GM12878 (cell line): Measurements from ENCODE around the gene COL9A3. TPM values are rescaled to one million over a fixed set of nuclear protein-coding genes. Genes with fewer than 3 reads are reported as not detected.

Experiments used
- ATAC-seq: fragments of 200-7000 bp; cut with Tn5 transposase; 3 replicates; pipeline ENCODE4 v1.9.1; 2020; ENCODE audit warnings: mild to moderate bottlenecking, moderate library complexity
- BruUV-seq: library from RNA; stranded (reverse); fragments of 400-500 nt; replicated peaks from 2 replicates; lab custom pipeline; 2021; lab: Mats Ljungman, UMichigan
- CTCF ChIA-PET: fragments of 300-600 bp; sonication (Branson Sonifier 250); formaldehyde crosslinking; extraction: SDS; loops from one replicate; lab custom pipeline; 2021; ENCODE audit warnings: inconsistent platforms; lab: Yijun Ruan, JAX
- POLR2A ChIA-PET: fragments of 350-600 bp; formaldehyde crosslinking; extraction: SDS; loops from one replicate; lab custom pipeline; 2021; ENCODE audit warnings: inconsistent platforms; lab: Charles Lee
- RAD21 ChIA-PET: fragments of 300-600 bp; sonication (Branson Sonifier 250); formaldehyde crosslinking; loops from one replicate; lab custom pipeline; 2023; ENCODE audit warnings: antibody characterized with exemption; ENCODE audit not compliant: unreplicated experiment; lab: Charles Lee
- SMC1A ChIA-PET: fragments of 300-600 bp; sonication (Branson Sonifier 250); formaldehyde crosslinking; loops from one replicate; lab custom pipeline; 2023; ENCODE audit not compliant: unreplicated experiment, uncharacterized antibody; lab: Charles Lee
- DNase-seq: peaks from one replicate; pipeline ENCODE4 v3.0.0-alpha.2; 2011; ENCODE audit warnings: low read depth, low spot score
- FAIRE-seq: peaks from 3 replicates; lab custom pipeline; 2011; peaks lifted over from hg19 to GRCh38; lab: Jason Lieb, UNC
- H2AFZ ChIP-seq: 2 replicates; pipeline ENCODE4 v1.6.0; 2011; ENCODE audit warnings: low read depth, low read length, control low read depth; ENCODE audit not compliant: control insufficient read depth
- H3K27ac ChIP-seq: 2 replicates; pipeline ENCODE4 v1.5.1; 2011; ENCODE audit warnings: control low read depth; ENCODE audit not compliant: control insufficient read depth, insufficient read depth
- H3K27me3 ChIP-seq, 2 experiments: replicated peaks in 1 of 2; 2 replicates each; pipeline versions ENCODE4 v1.6.0 to v1.6.1; 2011; ENCODE audit warnings: low read length in 1 of 2; ENCODE audit not compliant: control insufficient read depth in 2 of 2, insufficient read depth in 2 of 2
- H3K36me3 ChIP-seq, 2 experiments: 2 replicates each; pipeline ENCODE4 v1.5.1; 2011; ENCODE audit warnings: low read length in 1 of 2; ENCODE audit not compliant: control insufficient read depth in 2 of 2, insufficient read depth in 2 of 2
- H3K4me1 ChIP-seq: 2 replicates; pipeline ENCODE4 v1.6.1; 2011; ENCODE audit warnings: mild to moderate bottlenecking, low read length, moderate library complexity, mixed read lengths; ENCODE audit not compliant: control insufficient read depth, insufficient read depth
- H3K4me2 ChIP-seq: 2 replicates; pipeline ENCODE4 v1.6.0; 2011; ENCODE audit warnings: control low read depth; ENCODE audit not compliant: control insufficient read depth, insufficient read depth
- H3K4me3 ChIP-seq: fragments of 200-600 bp; sonication (generic); 2 replicates; pipeline ENCODE4 v1.5.1; 2016
- H3K79me2 ChIP-seq: 2 replicates; pipeline ENCODE4 v1.6.0; 2011; ENCODE audit warnings: low read length; ENCODE audit not compliant: control insufficient read depth, insufficient read depth
- H3K9ac ChIP-seq: 2 replicates; pipeline ENCODE4 v1.8.0; 2011; ENCODE audit warnings: low read length, control low read depth, mixed read lengths; ENCODE audit not compliant: control insufficient read depth, insufficient read depth
- H3K9me3 ChIP-seq: replicated peaks from 3 replicates; pipeline ENCODE4 v1.5.1; 2011; ENCODE audit warnings: mild to moderate bottlenecking, low read length; ENCODE audit not compliant: control insufficient read depth, insufficient read depth
- H4K20me1 ChIP-seq: 2 replicates; pipeline ENCODE4 v1.6.0; 2011; ENCODE audit not compliant: control insufficient read depth, insufficient read depth
- POLR2A ChIP-seq: IDR thresholded peaks from 2 replicates; pipeline ENCODE4 v1.6.1; 2011; ENCODE audit warnings: low read depth, mild to moderate bottlenecking, low read length
- STAT1 ChIP-seq: fragments of 450-650 bp; conservative IDR thresholded peaks from 2 replicates; pipeline ENCODE4 v1.6.1; 2014; ENCODE audit warnings: antibody characterized with exemption, mild to moderate bottlenecking
- WGBS: methylation state at CpG from one replicate; pipeline ENCODE4 v1.1.6; 2016; ENCODE audit warnings: low lambda C conversion rate; ENCODE audit not compliant: insufficient replicate concordance, insufficient coverage; ENCODE audit errors: missing lambda C conversion rate; 5-methylcytosine and 5-hydroxymethylcytosine counted together
- in situ Hi-C: fragments of 300-500 bp; cut with MboI; formaldehyde crosslinking; loops from 9 replicates; pipeline ENCODE4 v1.14.3; 2018; ENCODE audit warnings: mixed read lengths
- intact Hi-C: fragments of 100-400 bp; cut with micrococcal nuclease; formaldehyde crosslinking; loops from one replicate; pipeline ENCODE4 v1.14.2; 2022; ENCODE audit not compliant: unreplicated experiment
- polyA plus RNA-seq, 11 experiments: library from polyadenylated mRNA; depleted of rRNA in 4 of 11; unstranded in 6 of 11; stranded (reverse) in 5 of 11; fragments of >200 nt; fragmentation: Nextera tagmentation in 4 of 11; fragmentation: Illumina TruSeq in 1 of 11; extraction: Ambion mirVana in 4 of 11; extraction: Trizol in 1 of 11; gene quantifications; 1 replicate in 1 of 11; 2 replicates in 10 of 11; pipeline versions ENCODE4 v1.2.1 to v1.2.3, GENCODE V29; 2011 to 2016; ENCODE audit warnings: inconsistent platforms in 2 of 11, missing spikeins in 2 of 11, low read depth in 1 of 11
- total RNA-seq, 4 experiments: library from RNA; depleted of rRNA in 3 of 4; stranded (reverse); fragments of >200 nt in 3 of 4; fragmentation: Illumina TruSeq in 1 of 4; extraction: Trizol in 1 of 4; gene quantifications; 2 replicates each; pipeline versions ENCODE4 v1.2.1 to v1.2.3, GENCODE V29; 2013 to 2021
- TF ChIP-seq, protein P1 (sequence below): fragments of 450-650 bp; IDR thresholded peaks from 2 replicates; pipeline ENCODE4 v1.6.1; 2016; ENCODE audit warnings: mild to moderate bottlenecking

The COL9A3 gene
- total and polyA plus RNA-seq, 10 of the 15 experiments (the other 5 are each of a cell fraction or from before 2014, with no cell fraction given), result 0.09 to 1.7 (median 0.63) TPM; not detected in 1

DNA sequence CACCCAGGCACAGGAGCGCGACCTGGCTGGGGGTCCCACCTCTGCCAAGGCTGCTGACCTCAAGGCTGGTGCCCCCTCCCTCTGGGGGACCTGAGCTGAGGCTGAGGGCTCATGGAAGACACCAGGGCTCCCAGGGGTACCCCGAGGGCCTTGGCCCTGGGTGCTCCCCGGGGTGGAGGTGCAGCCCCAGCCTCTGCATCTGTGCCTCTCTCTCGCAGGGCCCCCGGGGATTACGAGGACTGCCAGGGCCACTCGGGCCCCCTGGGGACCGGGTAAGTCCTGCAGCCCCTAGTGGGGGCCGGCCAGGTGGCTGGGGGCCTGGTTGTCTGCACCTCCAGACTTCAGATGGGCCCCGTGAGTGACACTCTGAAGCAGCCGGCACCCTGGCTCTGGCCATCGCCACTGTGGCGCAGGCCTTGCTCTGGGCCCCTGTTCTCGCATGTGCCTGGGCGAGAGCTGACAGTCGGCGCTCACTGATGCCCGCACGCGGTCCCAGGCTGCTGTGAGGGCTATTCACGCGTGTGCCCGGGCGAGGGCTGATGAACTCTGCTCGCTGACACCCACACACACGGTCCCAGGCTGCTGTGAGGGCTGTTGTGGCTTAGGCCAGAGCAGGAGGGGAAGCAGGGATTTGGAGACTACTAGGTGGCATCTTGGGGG is 9.3 kb downstream of the COL9A3 start:
- DNase-seq (no peak), ATAC-seq (peak; percentile 27), FAIRE-seq (no peak)
- Histone ChIP-seq H3K4me1 (0 out of 2 replicates have a peak, but pooled peaks cover 2% of the 10 kb centered on the region), H3K27me3 (no peaks in the 10 kb centered on the region), H3K4me3 (no peak overlapping the region), H3K27ac (no peak overlapping the region), H3K79me2 (no peaks in the 10 kb centered on the region), H3K36me3 (no peaks in the 10 kb centered on the region), H3K4me2 (no peak overlapping the region), H2AFZ (no peak overlapping the region), H4K20me1 (no peaks in the 10 kb centered on the region), H3K9me3 (no peaks in the 10 kb centered on the region), H3K9ac (no peak overlapping the region)
- intact Hi-C loops, result no loop called here
- ChIA-PET SMC1A (no interaction called here), POLR2A (interaction anchor here (0.5 kb wide), 1 partner anchor 148 kb away, joined by 4 read pairs; no protein-coding TSS in a partner anchor), RAD21 (no interaction called here), CTCF (no interaction called here)
- in situ Hi-C loops, result loop anchor here (5.0 kb wide), 1 partner anchor 49 kb away; no protein-coding TSS in a partner anchor
- BruUV-seq, result no TSS peak
- TF ChIP-seq, protein P1, sequence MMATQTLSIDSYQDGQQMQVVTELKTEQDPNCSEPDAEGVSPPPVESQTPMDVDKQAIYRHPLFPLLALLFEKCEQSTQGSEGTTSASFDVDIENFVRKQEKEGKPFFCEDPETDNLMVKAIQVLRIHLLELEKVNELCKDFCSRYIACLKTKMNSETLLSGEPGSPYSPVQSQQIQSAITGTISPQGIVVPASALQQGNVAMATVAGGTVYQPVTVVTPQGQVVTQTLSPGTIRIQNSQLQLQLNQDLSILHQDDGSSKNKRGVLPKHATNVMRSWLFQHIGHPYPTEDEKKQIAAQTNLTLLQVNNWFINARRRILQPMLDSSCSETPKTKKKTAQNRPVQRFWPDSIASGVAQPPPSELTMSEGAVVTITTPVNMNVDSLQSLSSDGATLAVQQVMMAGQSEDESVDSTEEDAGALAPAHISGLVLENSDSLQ, result peak; percentile 12; the same call in 1 of the 2 replicates
- TF ChIP-seq STAT1, result no peak
- 10% methylated on average over 27 of the region's 27 CpGs for WGBS

DNA sequence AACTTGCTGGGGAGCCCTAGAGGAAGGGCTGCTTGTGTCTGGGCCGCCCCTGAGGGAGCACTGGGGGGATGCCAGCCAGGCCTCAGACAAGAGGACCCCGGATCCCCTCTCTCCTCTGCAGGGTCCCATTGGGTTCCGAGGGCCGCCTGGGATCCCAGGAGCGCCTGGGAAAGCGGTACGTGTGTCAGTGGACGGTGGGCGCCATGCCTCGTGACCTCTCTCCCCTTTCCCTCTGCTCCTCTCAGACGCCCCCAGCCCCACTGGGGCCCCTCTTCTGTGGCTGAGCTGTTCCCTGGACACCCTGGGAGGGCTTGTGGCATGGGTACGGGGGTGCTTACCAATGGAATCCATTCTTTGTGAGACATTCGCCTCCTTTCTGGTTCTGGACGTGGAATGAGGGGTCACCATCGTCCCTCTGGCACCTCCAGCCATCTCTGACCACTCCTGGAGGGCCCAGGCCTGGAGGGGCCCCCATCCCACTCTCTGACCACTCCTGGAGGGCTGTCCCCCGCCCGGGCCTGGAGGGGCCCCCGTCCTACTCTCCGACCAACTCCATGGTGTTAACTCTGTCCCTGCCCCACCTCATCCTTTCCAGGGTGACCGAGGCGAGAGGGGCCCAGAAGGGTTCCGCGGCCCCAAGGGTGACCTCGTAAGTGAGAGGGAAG is 9.9 kb downstream of the COL9A3 start:
- in situ Hi-C loops, result loop anchor here (5.0 kb wide), 1 partner anchor 49 kb away; no protein-coding TSS in a partner anchor
- CTCF ChIA-PET, result no interaction called here
- peaks cover 4% of the 10 kb centered on the region; the same call in 1 of the 2 replicates for H3K4me1 ChIP-seq
- no peaks in the 10 kb centered on the region for H3K79me2 ChIP-seq
- ATAC-seq (no peak), DNase-seq (no peak), FAIRE-seq (no peak)
- WGBS, result 55% methylated on average over 21 of the region's 24 CpGs
- BruUV-seq, result no TSS peak
- no peaks in the 10 kb centered on the region for H3K9me3 ChIP-seq
- H3K36me3 ChIP-seq, result no peaks in the 10 kb centered on the region
- no peak overlapping the region for H3K27ac ChIP-seq
- RAD21 ChIA-PET, result no interaction called here
- intact Hi-C loops, result no loop called here
- H4K20me1 ChIP-seq, result no peaks in the 10 kb centered on the region
- H3K27me3 ChIP-seq, result no peaks in the 10 kb centered on the region
- no peak overlapping the region for H3K4me3 ChIP-seq
- no peak for TF ChIP-seq POLR2A
- POLR2A ChIA-PET, result interaction anchor here (0.5 kb wide), 1 partner anchor 148 kb away, joined by 4 read pairs; no protein-coding TSS in a partner anchor
- no peak overlapping the region for H2AFZ ChIP-seq
- SMC1A ChIA-PET, result no interaction called here
- H3K9ac ChIP-seq, result no peak overlapping the region
- no peak overlapping the region for H3K4me2 ChIP-seq
